H7 (cell line): ENCODE measurements around the gene ACP4. TPM values are rescaled to one million over a fixed set of nuclear protein-coding genes. Genes with fewer than 3 reads are reported as not detected.

ENCODE experiments used
- DNase-seq: peaks from one replicate; pipeline ENCODE4 v3.0.0; 2012
- H3K27me3 ChIP-seq: 2 replicates; pipeline ENCODE4 v1.6.0; 2011; ENCODE audit warnings: mild to moderate bottlenecking, low read length; ENCODE audit not compliant: control insufficient read depth, insufficient read depth
- H3K36me3 ChIP-seq: replicated peaks from 2 replicates; pipeline ENCODE4 v1.5.1; 2011; ENCODE audit warnings: low read length; ENCODE audit not compliant: control insufficient read depth, insufficient read depth
- H3K4me3 ChIP-seq: 2 replicates; pipeline ENCODE4 v1.5.1; 2011; ENCODE audit warnings: low read depth, mild to moderate bottlenecking, control low read depth, low read length, moderate library complexity; ENCODE audit not compliant: insufficient read depth
- total RNA-seq: library from RNA; depleted of rRNA; stranded (reverse); fragments of >200 nt; shearing (Covaris generic); gene quantifications from 2 replicates; pipeline ENCODE4 v1.2.3, GENCODE V29; 2014

ACP4 gene
- total RNA-seq, 1 experiment from 2014 or later = not detected

GRCh38 chr19:50818859-50819472, 28.8 kb downstream of the ACP4 start:
- Histone ChIP-seq H3K36me3 (no peaks in the 10 kb centered on the region), H3K4me3 (no peak overlapping the region), H3K27me3 (peaks cover 49% of the 10 kb centered on the region)
- no peak for DNase-seq

GRCh38 chr19:50819636-50820035, 29.4 kb downstream of the ACP4 start:
- H3K36me3 ChIP-seq = no peaks in the 10 kb centered on the region
- DNase-seq = no peak
- no peak overlapping the region for H3K4me3 ChIP-seq
- peaks cover 49% of the 10 kb centered on the region for H3K27me3 ChIP-seq

GRCh38 chr19:50820086-50820485, 29.9 kb downstream of the ACP4 start:
- no peak for DNase-seq
- no peaks in the 10 kb centered on the region for H3K36me3 ChIP-seq
- peaks cover 49% of the 10 kb centered on the region for H3K27me3 ChIP-seq
- peak overlapping the region; percentile 10; the same call in 1 of the 2 replicates for H3K4me3 ChIP-seq

DNA sequence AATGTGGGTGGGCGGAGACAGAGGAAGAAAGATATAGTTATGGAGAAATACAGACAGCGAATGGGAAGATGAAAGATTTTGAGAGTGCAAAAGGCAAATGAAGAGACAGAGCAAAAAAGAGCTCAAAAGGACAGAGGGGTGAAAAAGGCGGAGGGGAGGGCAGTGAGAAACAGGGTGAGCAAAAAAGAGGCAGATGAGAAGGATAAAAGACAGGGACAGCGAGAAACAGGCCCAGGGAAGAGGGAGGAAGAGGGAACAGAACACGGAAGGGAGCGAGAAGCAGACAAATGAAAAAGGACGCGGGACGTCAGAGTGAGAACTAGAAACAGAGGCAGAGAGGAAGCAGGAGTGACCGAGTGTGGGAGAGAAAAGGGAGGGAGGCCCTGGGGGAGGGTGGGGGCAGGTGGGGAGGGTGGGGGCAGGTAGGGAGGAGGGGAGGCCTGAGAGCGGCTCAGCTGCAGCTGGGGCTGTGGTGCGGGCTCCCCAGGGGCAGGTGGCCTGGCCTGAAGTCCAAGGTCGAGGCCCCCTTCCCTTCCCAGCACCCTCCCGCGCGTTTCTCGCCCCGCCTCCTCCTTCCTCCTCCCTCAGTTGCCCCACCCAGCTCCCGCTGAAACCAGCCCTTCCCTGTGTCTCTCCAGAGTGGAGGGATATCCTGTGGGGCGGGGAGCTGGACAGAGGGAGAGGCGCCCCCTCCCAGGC, 30.5 kb downstream of the ACP4 start:
- Histone ChIP-seq H3K27me3 (peaks cover 49% of the 10 kb centered on the region), H3K36me3 (no peaks in the 10 kb centered on the region), H3K4me3 (peak overlapping the region; percentile 27; the same call in 1 of the 2 replicates)
- peak; percentile 82 for DNase-seq

- H3K36me3 ChIP-seq = no peaks in the 10 kb centered on the region
- H3K27me3 ChIP-seq = peaks cover 49% of the 10 kb centered on the region
- no peak for DNase-seq
- H3K4me3 ChIP-seq = peak overlapping the region; percentile 27; the same call in 1 of the 2 replicates
Measured at GRCh38 chr19:50821248-50821612, 31.0 kb downstream of the ACP4 start.

DNA sequence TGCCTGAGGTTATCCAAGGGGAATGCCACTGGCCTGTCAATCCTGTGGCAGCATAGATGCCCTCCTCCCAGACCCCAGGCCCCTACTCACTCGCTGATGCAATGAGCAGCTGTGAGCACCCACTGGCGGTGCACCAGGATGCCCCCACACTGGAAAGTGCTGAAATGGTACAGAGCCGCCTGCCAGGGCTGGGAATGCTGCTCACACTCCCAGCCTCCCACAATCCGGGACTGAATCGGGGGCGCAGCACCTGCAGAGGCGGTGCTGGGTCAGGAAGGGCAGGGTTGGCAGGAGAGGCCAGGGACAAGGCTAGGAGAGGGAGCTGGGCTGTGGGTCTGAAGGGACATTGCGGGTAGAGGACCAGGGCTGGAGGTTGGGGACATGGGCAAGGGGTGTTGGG, 31.4 kb downstream of the ACP4 start:
- H3K36me3 ChIP-seq = no peaks in the 10 kb centered on the region
- DNase-seq = no peak
- H3K4me3 ChIP-seq = no peak overlapping the region
- peaks cover 49% of the 10 kb centered on the region for H3K27me3 ChIP-seq

DNA sequence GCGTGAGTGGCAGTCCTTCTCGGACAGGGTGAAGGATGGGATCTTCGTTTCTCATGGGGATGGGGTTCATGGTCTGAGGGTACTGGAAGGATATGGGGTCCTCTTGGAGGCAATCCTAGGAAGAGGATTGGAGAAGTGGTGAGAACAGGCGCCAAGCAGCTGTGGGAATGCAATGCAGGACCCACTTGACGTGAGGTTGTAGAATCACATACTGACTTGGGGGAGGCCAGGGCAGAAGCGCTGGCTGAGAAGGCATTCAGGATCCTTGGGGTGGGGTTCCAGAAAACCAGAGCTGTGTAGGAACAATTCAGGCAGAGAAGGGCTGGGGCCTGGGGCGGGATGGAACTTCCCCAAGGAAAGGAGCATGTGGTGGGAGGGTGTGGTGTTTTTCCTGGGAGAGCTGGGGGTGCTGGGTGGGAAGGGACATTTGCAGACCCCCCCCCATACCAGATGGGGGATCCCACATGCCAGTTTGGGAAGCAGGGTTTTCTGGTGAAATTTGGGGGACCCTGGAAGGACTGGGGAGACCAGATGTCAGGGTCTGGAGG, 32.5 kb downstream of the ACP4 start:
- Histone ChIP-seq H3K27me3 (peaks cover 43% of the 10 kb centered on the region), H3K36me3 (no peaks in the 10 kb centered on the region), H3K4me3 (no peak overlapping the region)
- no peak for DNase-seq

- DNase-seq = peak; percentile 61
- Histone ChIP-seq H3K36me3 (no peaks in the 10 kb centered on the region), H3K27me3 (peaks cover 37% of the 10 kb centered on the region), H3K4me3 (no peak within 1 kb of the TSS)
Measured at GRCh38 chr19:50823389-50824042, 33.3 kb downstream of the ACP4 start, which contains the start of gene KLK1. KLK1 (minus strand) TSS chr19:50823787; CDS start chr19:50823748, 39 bp downstream.

- H3K36me3 ChIP-seq = no peaks in the 10 kb centered on the region
- no peak overlapping the region for H3K4me3 ChIP-seq
- DNase-seq = no peak
- H3K27me3 ChIP-seq = peaks cover 7% of the 10 kb centered on the region
Measured at GRCh38 chr19:50826492-50827240, 36.5 kb downstream of the ACP4 start.

- Histone ChIP-seq H3K4me3 (no peak overlapping the region), H3K36me3 (no peaks in the 10 kb centered on the region), H3K27me3 (peaks cover under 1% of the 10 kb centered on the region; the same call in 1 of the 2 replicates)
- DNase-seq = no peak
Measured at GRCh38 chr19:50827476-50827875, 37.3 kb downstream of the ACP4 start.

DNA sequence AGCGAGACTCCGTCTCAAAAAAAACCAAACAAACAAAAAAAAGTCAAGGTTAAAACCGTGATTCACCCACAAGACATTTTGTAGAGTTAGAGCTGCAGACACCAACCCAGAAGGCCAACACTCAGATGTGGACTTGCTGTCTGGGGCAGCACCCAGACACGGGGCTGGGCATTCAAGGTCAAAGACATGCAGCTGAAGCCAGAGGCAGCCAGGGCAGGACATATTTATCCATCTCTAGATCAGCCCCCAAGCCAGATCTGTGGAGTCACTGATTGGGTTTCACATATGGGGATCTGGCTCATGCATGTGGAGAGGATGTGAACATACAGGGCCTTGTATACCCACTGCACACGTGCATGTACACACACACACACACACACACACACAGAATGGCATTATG, 39.6 kb downstream of the ACP4 start:
- Histone ChIP-seq H3K4me3 (no peak overlapping the region), H3K36me3 (no peaks in the 10 kb centered on the region), H3K27me3 (peaks cover 1% of the 10 kb centered on the region; the same call in 1 of the 2 replicates)
- no peak for DNase-seq

GRCh38 chr19:50830266-50831025, 40.2 kb downstream of the ACP4 start:
- DNase-seq = no peak
- Histone ChIP-seq H3K27me3 (peaks cover 8% of the 10 kb centered on the region), H3K4me3 (no peak overlapping the region), H3K36me3 (no peaks in the 10 kb centered on the region)

GRCh38 chr19:50831026-50831396, 40.8 kb downstream of the ACP4 start:
- peaks cover 12% of the 10 kb centered on the region for H3K27me3 ChIP-seq
- no peak overlapping the region for H3K4me3 ChIP-seq
- DNase-seq = no peak
- H3K36me3 ChIP-seq = no peaks in the 10 kb centered on the region

- Histone ChIP-seq H3K27me3 (peaks cover 22% of the 10 kb centered on the region), H3K36me3 (no peaks in the 10 kb centered on the region), H3K4me3 (no peak overlapping the region)
- DNase-seq = no peak
Measured at GRCh38 chr19:50832666-50833065, 42.5 kb downstream of the ACP4 start.
